Psoas muscle (tissue), 8 donors: Measurements from ENCODE around the gene TASOR2. TPM values are rescaled to one million over a fixed set of nuclear protein-coding genes. Genes with fewer than 3 reads are reported as not detected.

Experiments
- ATAC-seq, 4 donors: fragments of 200-7000 bp; cut with Tn5 transposase; one replicate each; pipeline ENCODE4 v1.9.1; 2020; ENCODE audit warnings: moderate library complexity in 3 of 4, mild to moderate bottlenecking in 2 of 4
- DNase-seq, 2 donors: peaks; one replicate each; pipeline ENCODE4 v3.0.0-alpha.2; 2020
- H3K27ac ChIP-seq: fragments of 200-600 bp; one replicate; pipeline ENCODE4 v1.8.0; 2022
- H3K27me3 ChIP-seq, 3 donors: fragments of 200-600 bp in 1 of 3; one replicate each; pipeline versions ENCODE4 v1.6.1 to v1.8.0; 2013 to 2022; ENCODE audit warnings: low read length in 2 of 3, mild to moderate bottlenecking in 2 of 3, moderate library complexity in 1 of 3; ENCODE audit not compliant: insufficient read depth in 3 of 3
- H3K36me3 ChIP-seq, 2 donors: fragments of 200-600 bp in 1 of 2; one replicate each; pipeline versions ENCODE4 v1.6.1 to v1.8.0; 2013 to 2022; ENCODE audit warnings: low read depth in 1 of 2, mild to moderate bottlenecking in 1 of 2, moderate library complexity in 1 of 2; ENCODE audit not compliant: insufficient read depth in 1 of 2
- H3K4me1 ChIP-seq: fragments of 200-600 bp; one replicate; pipeline ENCODE4 v1.8.0; 2022
- H3K4me3 ChIP-seq: fragments of 200-600 bp; one replicate; pipeline ENCODE4 v1.8.0; 2022; ENCODE audit warnings: mild to moderate bottlenecking
- H3K9me3 ChIP-seq: fragments of 200-600 bp; one replicate; pipeline ENCODE4 v1.8.0; 2022
- CTCF ChIP-seq: fragments of 200-600 bp; IDR thresholded peaks from one replicate; pipeline ENCODE4 v1.8.0; 2022; ENCODE audit warnings: antibody characterized with exemption
- WGBS, 3 donors: extraction: QIAGEN DNeasy Blood & Tissue Kit; methylation state at CpG; one replicate each; pipeline versions ENCODE4 v1.1.6 to v1.1.7; 2013; 5-methylcytosine and 5-hydroxymethylcytosine counted together
- intact Hi-C, 2 donors: fragments of 100-400 bp; cut with DNase I; formaldehyde crosslinking; loops; one replicate each; pipeline versions ENCODE4 v1.11.0 to v1.14.2; 2022
- polyA plus RNA-seq, 3 donors: library from polyadenylated mRNA; stranded (reverse); fragments of 200-250 nt; gene quantifications; one replicate each; pipeline ENCODE4 v1.2.3, GENCODE V29; 2013
- total RNA-seq, 4 donors: library from RNA; stranded (reverse); fragmentation: NEBNext Ultra II Directional in 2 of 4; extraction: Animal tissue kit (Norgen Biotek cat#: 25700) in 2 of 4; gene quantifications; one replicate each; pipeline versions ENCODE4 v1.2.1 to v1.2.4, GENCODE V29; 2021 to 2023
- donor health status: healthy with polysubstance abuse.
- donor health status: DM: no; HTN: no; CAD: no; lungs with moderate emphysema.
- donor health status: Bipolar disorder and iron deficiency.
- donor health status: healthy.
- donor health status: DM: yes; HTN: yes; CAD: no.
- donor health status: DM: no; HTN: no; CAD: no.
- donor health status: DM: no; HTN: no; CAD: no.
- donor health status: DM: yes; HTN: yes; CAD: no.

Gene TASOR2
- total and polyA plus RNA-seq, 7 donors, result 8.2 to 45.6 (median 31.5) TPM

GRCh38 chr10:5669604-5670003, 15.0 kb upstream of the TASOR2 start:
- no peak for DNase-seq
- 93 to 100% (median 94%) methylated on average over 1 of the region's 1 CpG for WGBS, 3 donors
- Histone ChIP-seq H3K4me1 (peaks cover 10% of the 10 kb centered on the region), H3K4me3 (no peak overlapping the region), H3K9me3 (peaks cover 7% of the 10 kb centered on the region), H3K27ac (no peak overlapping the region), H3K36me3 (no peaks in the 10 kb centered on the region), H3K27me3 (no peaks in the 10 kb centered on the region)
- no peak for TF ChIP-seq CTCF
- no peak for ATAC-seq
- intact Hi-C loops, result no loop called here

- 51 to 74% (median 66%) methylated on average over 8 of the region's 8 CpGs for WGBS, 3 donors
- no peaks in the 10 kb centered on the region for H3K36me3 ChIP-seq
- no peaks in the 10 kb centered on the region for H3K27me3 ChIP-seq
- intact Hi-C loops, result no loop called here
- TF ChIP-seq CTCF, result no peak
- ATAC-seq (no peak), DNase-seq (no peak)
- peaks cover 4% of the 10 kb centered on the region for H3K4me1 ChIP-seq
- H3K9me3 ChIP-seq, result peaks cover 7% of the 10 kb centered on the region
- no peak overlapping the region for H3K4me3 ChIP-seq
- H3K27ac ChIP-seq, result no peak overlapping the region
Measured at GRCh38 chr10:5670662-5671375, 13.8 kb upstream of the TASOR2 start.

- WGBS, 3 donors, result 74 to 77% (median 76%) methylated on average over 9 of the region's 9 CpGs
- no peaks in the 10 kb centered on the region for H3K9me3 ChIP-seq
- no peaks in the 10 kb centered on the region for H3K27me3 ChIP-seq
- no peak for DNase-seq
- H3K4me3 ChIP-seq, result no peak overlapping the region
- intact Hi-C loops, result no loop called here
- TF ChIP-seq CTCF, result no peak
- H3K27ac ChIP-seq, result no peak overlapping the region
- no peaks in the 10 kb centered on the region for H3K4me1 ChIP-seq
- ATAC-seq, result no peak
- H3K36me3 ChIP-seq, result no peaks in the 10 kb centered on the region
Measured at GRCh38 chr10:5678397-5679036, 6.1 kb upstream of the TASOR2 start.

DNA sequence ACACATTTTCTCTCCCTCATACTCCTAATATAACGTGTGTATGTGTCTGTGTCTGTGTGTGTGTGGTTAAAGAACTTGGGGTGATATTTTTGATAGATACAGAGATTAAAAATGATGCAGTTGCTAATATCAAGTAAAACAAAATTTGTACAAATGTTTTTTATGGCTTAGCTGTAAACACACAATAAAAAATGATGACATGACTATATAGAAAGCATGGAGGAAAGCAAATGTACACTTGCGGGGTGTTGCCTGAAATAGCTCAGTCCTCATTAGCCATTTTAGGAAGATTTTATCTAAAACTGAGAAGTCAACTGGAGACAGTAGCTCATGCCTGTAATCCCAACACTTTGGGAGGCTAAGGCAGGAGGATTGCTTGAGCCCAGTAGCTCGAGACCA, 5.6 kb upstream of the TASOR2 start:
- H3K27me3 ChIP-seq, result no peaks in the 10 kb centered on the region
- no peaks in the 10 kb centered on the region for H3K36me3 ChIP-seq
- H3K27ac ChIP-seq, result no peak overlapping the region
- intact Hi-C loops, result no loop called here
- ATAC-seq, result no peak
- no peak for TF ChIP-seq CTCF
- H3K4me3 ChIP-seq, result no peak overlapping the region
- no peaks in the 10 kb centered on the region for H3K9me3 ChIP-seq
- WGBS, 3 donors, result 83 to 87% (median 84%) methylated on average over 3 of the region's 3 CpGs
- no peaks in the 10 kb centered on the region for H3K4me1 ChIP-seq
- no peak for DNase-seq
